Peyer's patch (tissue), 4 donors: ENCODE measurements around the gene NTN1. TPM values are rescaled to one million over a fixed set of nuclear protein-coding genes. Genes with fewer than 3 reads are reported as not detected.
A peak's percentile ranks its signal among the peaks of the same experiment; 100 is the strongest.

ENCODE experiments used
- DNase-seq, 3 donors: peaks; one replicate each; pipeline ENCODE4 v3.0.0-alpha.2; 2017 to 2019
- H3K27ac ChIP-seq, 4 donors: fragments of 200-600 bp; sonication (generic); one replicate each; pipeline ENCODE4 v1.5.1; 2016 to 2019
- H3K27me3 ChIP-seq, 2 donors: fragments of 200-600 bp; sonication (generic); one replicate each; pipeline ENCODE4 v1.5.1; 2019
- H3K36me3 ChIP-seq, 3 donors: fragments of 200-600 bp; sonication (generic); one replicate each; pipeline ENCODE4 v1.5.1; 2016 to 2019
- H3K4me1 ChIP-seq, 4 donors: fragments of 200-600 bp; sonication (generic); one replicate each; pipeline ENCODE4 v1.5.1; 2016 to 2019
- H3K4me3 ChIP-seq, 4 donors: fragments of 200-600 bp; sonication (generic); 1 replicate in 3 of 4; 2 replicates in 1 of 4; pipeline ENCODE4 v1.5.1; 2016 to 2019; ENCODE audit warnings: mild to moderate bottlenecking in 1 of 4
- H3K9me3 ChIP-seq, 4 donors: fragments of 200-600 bp; sonication (generic); one replicate each; pipeline ENCODE4 v1.5.1; 2016 to 2019; ENCODE audit warnings: mild to moderate bottlenecking in 1 of 4
- CTCF ChIP-seq, 6 experiments: fragments of 450-650 bp in 4 of 6; fragments of 200-600 bp in 2 of 6; sonication (generic) in 1 of 6; IDR thresholded peaks; one replicate each; pipeline ENCODE4 v1.5.1; 2017 to 2019; ENCODE audit warnings: antibody characterized with exemption in 6 of 6, mild to moderate bottlenecking in 3 of 6, moderate library complexity in 1 of 6
- POLR2A ChIP-seq, 2 donors: fragments of 450-650 bp; IDR thresholded peaks; one replicate each; pipeline ENCODE4 v1.5.1; 2017; ENCODE audit warnings: antibody characterized with exemption in 2 of 2, mild to moderate bottlenecking in 2 of 2, moderate library complexity in 2 of 2
- total RNA-seq, 4 donors: library from RNA; depleted of rRNA; stranded (reverse); fragments of >200 nt; gene quantifications; one replicate each; pipeline ENCODE4 v1.1.0, GENCODE V29; 2016

Gene NTN1
- total RNA-seq, 4 donors from 2014 or later = 4.0 to 17.3 (median 10.9) TPM

GRCh38 chr17:9239246-9239792 is 218.0 kb downstream of the NTN1 start:
- H3K9me3 ChIP-seq = no peaks in the 10 kb centered on the region
- peaks cover 4 to 41% (median 19%) of the 10 kb centered on the region in 4 donors for H3K4me1 ChIP-seq
- TF ChIP-seq CTCF (IDR thresholded peaks at IDR 0.05) = no peak
- no peak for TF ChIP-seq POLR2A (IDR thresholded peaks at IDR 0.05)
- H3K4me3 ChIP-seq = peak overlapping the region; percentile 37 to 70 (median 55)
- H3K27me3 ChIP-seq = no peaks in the 10 kb centered on the region
- DNase-seq = peak in 2 of 3 donors; percentile 22 to 56
- peak overlapping the region; percentile 59 to 95 (median 87) for H3K27ac ChIP-seq
- H3K36me3 ChIP-seq = no peaks in the 10 kb centered on the region

- peak; percentile 63 to 88 (median 83) for DNase-seq
- H3K27ac ChIP-seq = peak overlapping the region; percentile 80 to 95 (median 88)
- no peaks in the 10 kb centered on the region for H3K27me3 ChIP-seq
- H3K4me1 ChIP-seq = peaks cover 4 to 45% (median 19%) of the 10 kb centered on the region in 4 donors
- no peaks in the 10 kb centered on the region for H3K9me3 ChIP-seq
- no peak for TF ChIP-seq CTCF (IDR thresholded peaks at IDR 0.05)
- TF ChIP-seq POLR2A (IDR thresholded peaks at IDR 0.05) = peak in 1 of 2 donors; percentile 8
- H3K36me3 ChIP-seq = no peaks in the 10 kb centered on the region
- H3K4me3 ChIP-seq = peak overlapping the region; percentile 37 to 70 (median 55)
These were observed 218.7 kb downstream of the NTN1 start for GRCh38 chr17:9239793-9240658.

GRCh38 chr17:9240659-9241370 is 219.5 kb downstream of the NTN1 start:
- Histone ChIP-seq H3K9me3 (no peaks in the 10 kb centered on the region), H3K27ac (peak overlapping the region; percentile 80 to 95 (median 88)), H3K27me3 (no peaks in the 10 kb centered on the region), H3K4me3 (peak overlapping the region; percentile 34 to 70 (median 55)), H3K4me1 (peaks cover 4 to 51% (median 19%) of the 10 kb centered on the region in 4 donors), H3K36me3 (no peaks in the 10 kb centered on the region)
- peak; percentile 22 to 71 (median 66) for DNase-seq
- TF ChIP-seq CTCF (IDR thresholded peaks at IDR 0.05) (no peak), POLR2A (IDR thresholded peaks at IDR 0.05) (no peak)

GRCh38 chr17:9241371-9241712 is 220.0 kb downstream of the NTN1 start:
- Histone ChIP-seq H3K4me3 (no peak overlapping the region), H3K27me3 (no peaks in the 10 kb centered on the region), H3K9me3 (no peaks in the 10 kb centered on the region), H3K4me1 (peaks cover 4 to 51% (median 19%) of the 10 kb centered on the region in 4 donors), H3K36me3 (no peaks in the 10 kb centered on the region), H3K27ac (peak overlapping the region; percentile 80 to 95 (median 88))
- TF ChIP-seq CTCF (IDR thresholded peaks at IDR 0.05) (no peak), POLR2A (IDR thresholded peaks at IDR 0.05) (no peak)
- no peak for DNase-seq

GRCh38 chr17:9241774-9242496 is 220.6 kb downstream of the NTN1 start:
- no peak for DNase-seq
- H3K4me1 ChIP-seq = peaks cover 4 to 51% (median 19%) of the 10 kb centered on the region in 4 donors

More at GRCh38 chr17:9241774-9242496, 220.6 kb downstream of the NTN1 start:
- peak overlapping the region; percentile 80 to 95 (median 88) for H3K27ac ChIP-seq
- H3K9me3 ChIP-seq = no peaks in the 10 kb centered on the region
- H3K27me3 ChIP-seq = no peaks in the 10 kb centered on the region
- no peak for TF ChIP-seq CTCF (IDR thresholded peaks at IDR 0.05)
- no peak for TF ChIP-seq POLR2A (IDR thresholded peaks at IDR 0.05)
- no peak overlapping the region for H3K4me3 ChIP-seq
- H3K36me3 ChIP-seq = no peaks in the 10 kb centered on the region
